Loucy (cell line): Measurements from ENCODE around the gene FAM210A.

Experiments
- CTCF ChIP-seq: fragments of 200-600 bp; sonication (generic); conservative IDR thresholded peaks from 2 replicates; pipeline ENCODE4 v1.5.1; 2014; ENCODE audit warnings: mild to moderate bottlenecking, antibody characterized with exemption, low read length
- EZH2phosphoT487 ChIP-seq: fragments of 200-600 bp; IDR thresholded peaks from 2 replicates; pipeline ENCODE4 v1.6.1; 2018; ENCODE audit warnings: antibody characterized with exemption, mild to moderate bottlenecking, moderate library complexity, borderline replicate concordance

GRCh38 chr18:13614641-13615288 lies 111.6 kb downstream of the FAM210A start:
- TF ChIP-seq CTCF (no peak), EZH2phosphoT487 (no peak)
